Activated CD8-positive, alpha-beta T cell treated with anti-CD3 and anti-CD28 coated beads, Interleukin-2, amount 10 ng/mL, durations not matched to agents 7 days and 5 days (primary cell): Measurements from ENCODE around the gene TAB3. TPM values are rescaled to one million over a fixed set of nuclear protein-coding genes. Genes with fewer than 3 reads are reported as not detected.
A peak's percentile ranks its signal among the peaks of the same experiment; 100 is the strongest.

Experiments used
- ATAC-seq: fragments of 150-1000 bp; cut with Tn5 transposase; one replicate; pipeline ENCODE4 v1.10.0; 2021; ENCODE audit warnings: moderate library complexity
- CTCF ChIA-PET: fragments of 350-600 bp; sonication (Branson Sonifier 250); formaldehyde crosslinking; loops from one replicate; lab custom pipeline; 2021; ENCODE audit warnings: antibody characterized with exemption; lab: Charles Lee
- POLR2A ChIA-PET: fragments of 350-600 bp; sonication (Branson Sonifier 250); formaldehyde crosslinking; loops from one replicate; lab custom pipeline; 2021; ENCODE audit warnings: antibody characterized with exemption; lab: Charles Lee
- DNase-seq: peaks from one replicate; pipeline ENCODE4 v3.0.0-alpha.2; 2020
- H3K27ac Mint-ChIP-seq: one replicate; pipeline ENCODE4 v1.8.0; 2021; ENCODE audit warnings: mild to moderate bottlenecking, mixed read lengths
- H3K27me3 Mint-ChIP-seq: one replicate; pipeline ENCODE4 v1.8.0; 2021; ENCODE audit warnings: low read depth, mixed read lengths
- H3K36me3 Mint-ChIP-seq: one replicate; pipeline ENCODE4 v1.8.0; 2021; ENCODE audit warnings: low read depth, mixed read lengths
- H3K4me1 Mint-ChIP-seq: one replicate; pipeline ENCODE4 v1.8.0; 2021; ENCODE audit warnings: low read depth, mixed read lengths
- H3K4me3 Mint-ChIP-seq: one replicate; pipeline ENCODE4 v1.8.0; 2021; ENCODE audit warnings: mild to moderate bottlenecking, mixed read lengths
- H3K9me3 Mint-ChIP-seq: one replicate; pipeline ENCODE4 v1.8.0; 2022; ENCODE audit warnings: mixed read lengths; ENCODE audit not compliant: insufficient read depth
- total RNA-seq, 2 experiments: library from RNA; stranded (reverse); gene quantifications; one replicate each; pipeline ENCODE4 v1.2.3, GENCODE V29; 2021

Gene TAB3
- total RNA-seq, 2 experiments from 2014 or later, result 13.2 to 16.9 TPM

GRCh38 chrX:30883138-30883537 is 5.9 kb downstream of the TAB3 start:
- no peaks in the 10 kb centered on the region for H3K9me3 Mint-ChIP-seq
- peaks cover 22% of the 10 kb centered on the region for H3K4me1 Mint-ChIP-seq
- DNase-seq, result no peak
- H3K36me3 Mint-ChIP-seq, result peaks cover 14% of the 10 kb centered on the region
- no peak for ATAC-seq
- no peak overlapping the region for H3K4me3 Mint-ChIP-seq
- POLR2A ChIA-PET, result no interaction called here
- CTCF ChIA-PET, result no interaction called here
- no peaks in the 10 kb centered on the region for H3K27me3 Mint-ChIP-seq
- no peak overlapping the region for H3K27ac Mint-ChIP-seq

- no peak for ATAC-seq
These were observed 7.3 kb downstream of the TAB3 start for GRCh38 chrX:30881797-30882196.

GRCh38 chrX:30881390-30881789 is 7.7 kb downstream of the TAB3 start:
- ChIA-PET POLR2A (no interaction called here), CTCF (no interaction called here)
- no peak for DNase-seq
- no peak overlapping the region for H3K27ac Mint-ChIP-seq
- H3K36me3 Mint-ChIP-seq, result peaks cover 12% of the 10 kb centered on the region
- no peak overlapping the region for H3K4me3 Mint-ChIP-seq
- no peak for ATAC-seq
- no peaks in the 10 kb centered on the region for H3K27me3 Mint-ChIP-seq
- H3K9me3 Mint-ChIP-seq, result no peaks in the 10 kb centered on the region
- peaks cover 10% of the 10 kb centered on the region for H3K4me1 Mint-ChIP-seq

More at GRCh38 chrX:30881797-30882196, 7.3 kb downstream of the TAB3 start:
- Mint-ChIP-seq H3K9me3 (no peaks in the 10 kb centered on the region), H3K4me1 (peaks cover 11% of the 10 kb centered on the region), H3K27ac (no peak overlapping the region), H3K27me3 (no peaks in the 10 kb centered on the region), H3K4me3 (no peak overlapping the region), H3K36me3 (peaks cover 12% of the 10 kb centered on the region)
- ChIA-PET CTCF (no interaction called here), POLR2A (no interaction called here)
- no peak for DNase-seq

- ChIA-PET CTCF (no interaction called here), POLR2A (no interaction called here)
- H3K4me1 Mint-ChIP-seq, result peaks cover 5% of the 10 kb centered on the region
- no peak for DNase-seq
- ATAC-seq, result no peak
- peaks cover 5% of the 10 kb centered on the region for H3K36me3 Mint-ChIP-seq
- H3K9me3 Mint-ChIP-seq, result no peaks in the 10 kb centered on the region
- no peaks in the 10 kb centered on the region for H3K27me3 Mint-ChIP-seq
- no peak overlapping the region for H3K27ac Mint-ChIP-seq
- no peak overlapping the region for H3K4me3 Mint-ChIP-seq
These were observed 9.0 kb downstream of the TAB3 start for GRCh38 chrX:30880058-30880457.

GRCh38 chrX:30876367-30876766 is 12.7 kb downstream of the TAB3 start:
- ChIA-PET POLR2A (no interaction called here), CTCF (no interaction called here)
- DNase-seq, result no peak
- Mint-ChIP-seq H3K36me3 (peaks cover 4% of the 10 kb centered on the region), H3K9me3 (no peaks in the 10 kb centered on the region), H3K27ac (no peak overlapping the region), H3K27me3 (no peaks in the 10 kb centered on the region), H3K4me1 (no peaks in the 10 kb centered on the region), H3K4me3 (no peak overlapping the region)
- ATAC-seq, result no peak

- DNase-seq (no peak), ATAC-seq (no peak)
- Mint-ChIP-seq H3K36me3 (peaks cover 4% of the 10 kb centered on the region), H3K4me1 (no peaks in the 10 kb centered on the region), H3K27ac (no peak overlapping the region), H3K4me3 (no peak overlapping the region), H3K9me3 (no peaks in the 10 kb centered on the region), H3K27me3 (no peaks in the 10 kb centered on the region)
- ChIA-PET POLR2A (no interaction called here), CTCF (no interaction called here)
These were observed 13.1 kb downstream of the TAB3 start for GRCh38 chrX:30875957-30876356.

GRCh38 chrX:30874851-30875250 is 14.2 kb downstream of the TAB3 start:
- H3K36me3 Mint-ChIP-seq, result peaks cover 4% of the 10 kb centered on the region
- no peak for DNase-seq
- ChIA-PET POLR2A (no interaction called here), CTCF (no interaction called here)
- no peaks in the 10 kb centered on the region for H3K4me1 Mint-ChIP-seq
- no peaks in the 10 kb centered on the region for H3K27me3 Mint-ChIP-seq
- H3K27ac Mint-ChIP-seq, result no peak overlapping the region
- H3K4me3 Mint-ChIP-seq, result no peak overlapping the region
- no peaks in the 10 kb centered on the region for H3K9me3 Mint-ChIP-seq
- no peak for ATAC-seq

- DNase-seq, result no peak
- H3K27ac Mint-ChIP-seq, result no peak overlapping the region
- ChIA-PET CTCF (no interaction called here), POLR2A (no interaction called here)
- no peaks in the 10 kb centered on the region for H3K27me3 Mint-ChIP-seq
- H3K9me3 Mint-ChIP-seq, result no peaks in the 10 kb centered on the region
- no peak overlapping the region for H3K4me3 Mint-ChIP-seq
- peaks cover 11% of the 10 kb centered on the region for H3K36me3 Mint-ChIP-seq
- no peaks in the 10 kb centered on the region for H3K4me1 Mint-ChIP-seq
- no peak for ATAC-seq
These were observed 18.5 kb downstream of the TAB3 start for GRCh38 chrX:30870572-30870971.

- Mint-ChIP-seq H3K27me3 (no peaks in the 10 kb centered on the region), H3K27ac (no peak overlapping the region), H3K4me1 (peaks cover 3% of the 10 kb centered on the region), H3K9me3 (no peaks in the 10 kb centered on the region), H3K36me3 (peaks cover 13% of the 10 kb centered on the region), H3K4me3 (no peak overlapping the region)
- DNase-seq (no peak), ATAC-seq (no peak)
- POLR2A ChIA-PET, result no interaction called here
- CTCF ChIA-PET, result interaction anchor here (1.3 to 1.7 kb wide), 3 partner anchors 11 to 130 kb away, joined by 3 to 5 read pairs (median 4); no protein-coding TSS in a partner anchor
These were observed 23.4 kb downstream of the TAB3 start for GRCh38 chrX:30865612-30866011.

GRCh38 chrX:30865015-30865414 is 24.0 kb downstream of the TAB3 start:
- peak; percentile 24 for DNase-seq

GRCh38 chrX:30864383-30864785 is 24.7 kb downstream of the TAB3 start:
- Mint-ChIP-seq H3K27ac (no peak overlapping the region), H3K4me3 (no peak overlapping the region), H3K27me3 (no peaks in the 10 kb centered on the region), H3K36me3 (peaks cover 13% of the 10 kb centered on the region), H3K9me3 (no peaks in the 10 kb centered on the region), H3K4me1 (peaks cover 3% of the 10 kb centered on the region)
- ATAC-seq (no peak), DNase-seq (no peak)
- ChIA-PET CTCF (interaction anchor here (0.7 to 1.7 kb wide), 4 partner anchors 10 to 129 kb away, joined by 3 to 11 read pairs (median 4); no protein-coding TSS in a partner anchor), POLR2A (no interaction called here)

More at GRCh38 chrX:30865015-30865414, 24.0 kb downstream of the TAB3 start:
- Mint-ChIP-seq H3K36me3 (peaks cover 13% of the 10 kb centered on the region), H3K4me1 (peaks cover 3% of the 10 kb centered on the region), H3K4me3 (no peak overlapping the region), H3K27ac (no peak overlapping the region), H3K9me3 (no peaks in the 10 kb centered on the region), H3K27me3 (no peaks in the 10 kb centered on the region)
- CTCF ChIA-PET, result interaction anchor here (0.7 to 1.7 kb wide), 5 partner anchors 10 to 129 kb away, joined by 3 to 11 read pairs (median 4); no protein-coding TSS in a partner anchor
- peak; percentile 51 for ATAC-seq
- POLR2A ChIA-PET, result no interaction called here

GRCh38 chrX:30863974-30864373 is 25.1 kb downstream of the TAB3 start:
- DNase-seq, result no peak
- peaks cover 3% of the 10 kb centered on the region for H3K4me1 Mint-ChIP-seq
- H3K9me3 Mint-ChIP-seq, result no peaks in the 10 kb centered on the region
- ChIA-PET CTCF (interaction anchor here (0.7 to 1.7 kb wide), 4 partner anchors 9 to 128 kb away, joined by 3 to 11 read pairs (median 4); no protein-coding TSS in a partner anchor), POLR2A (no interaction called here)
- no peaks in the 10 kb centered on the region for H3K27me3 Mint-ChIP-seq
- H3K36me3 Mint-ChIP-seq, result peaks cover 17% of the 10 kb centered on the region
- H3K4me3 Mint-ChIP-seq, result no peak overlapping the region
- H3K27ac Mint-ChIP-seq, result no peak overlapping the region
- ATAC-seq, result no peak

- Mint-ChIP-seq H3K4me3 (no peak overlapping the region), H3K27me3 (no peaks in the 10 kb centered on the region), H3K27ac (no peak overlapping the region), H3K4me1 (peaks cover 3% of the 10 kb centered on the region), H3K9me3 (no peaks in the 10 kb centered on the region), H3K36me3 (peaks cover 24% of the 10 kb centered on the region)
- POLR2A ChIA-PET, result no interaction called here
- ATAC-seq, result no peak
- no peak for DNase-seq
- CTCF ChIA-PET, result no interaction called here
These were observed 31.0 kb downstream of the TAB3 start for GRCh38 chrX:30858098-30858497.
